ENCODE data around the gene HADHA. TPM values are rescaled to one million over a fixed set of nuclear protein-coding genes. Genes with fewer than 3 reads are reported as not detected.

Gene HADHA
- 162 and 170 TPM in 2 replicates for total RNA-seq

GRCh38 chr2:26244309-26245230 is at the start of gene HADHA, which contains the start of gene HADHB:
Gene HADHA (minus strand): TSS chr2:26244632. CDS start chr2:26244596, 36 bp downstream.
Gene HADHB (plus strand): TSS chr2:26244939. CDS start chr2:26254255, 9,316 bp downstream.

DNA sequence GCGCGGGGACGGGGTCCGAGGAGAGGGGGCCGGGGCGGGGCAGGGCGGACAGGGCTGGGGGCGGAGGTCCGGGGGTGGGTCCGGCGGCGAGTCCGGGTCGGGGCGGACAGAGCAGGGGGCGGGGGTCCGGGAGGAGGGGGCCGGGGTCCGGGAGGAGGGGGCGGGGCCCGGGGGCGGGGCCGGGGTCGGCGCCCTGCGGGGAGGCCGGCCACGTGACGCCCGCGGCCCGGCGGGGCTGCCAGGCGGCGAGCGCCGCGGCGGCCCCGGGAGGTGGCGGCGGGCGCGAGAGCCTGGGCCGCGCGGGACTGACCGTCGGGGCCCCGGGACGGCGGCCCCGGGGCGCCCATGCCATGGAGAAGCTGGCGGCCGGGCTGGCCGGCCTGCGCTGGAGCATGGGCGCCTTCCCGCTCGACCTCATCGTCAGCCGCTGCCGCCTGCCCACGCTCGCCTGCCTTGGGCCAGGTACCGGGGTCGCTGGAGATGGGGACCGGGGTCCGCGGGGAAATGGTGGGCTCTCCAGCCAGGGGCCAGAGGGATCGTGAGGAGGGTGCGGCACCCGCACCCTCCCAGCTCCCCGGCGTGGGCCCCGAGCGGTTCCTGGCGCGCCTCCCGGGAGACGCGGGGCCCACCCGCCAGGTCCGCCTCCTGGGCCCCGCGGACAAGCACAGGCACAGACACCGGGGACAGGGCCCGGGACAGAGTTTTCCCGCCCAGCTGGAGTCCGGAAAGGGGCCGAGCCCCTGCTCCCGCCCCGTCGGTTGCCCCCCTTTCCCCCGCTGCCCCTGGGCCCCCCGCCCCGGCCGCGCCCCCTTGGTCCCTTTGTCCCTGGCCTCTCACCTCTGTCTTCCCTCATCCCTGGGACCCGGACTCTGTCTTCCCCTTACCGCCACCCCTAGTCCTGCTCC is 71.3 kb downstream of the HADHA start, which contains the start of gene GAREM2:
Gene GAREM2 (plus strand): TSS at position 218 of the 905 bp plus-strand sequence. CDS start 133 bp downstream, at position 351.

Other genes with a start within 250 kb of the HADHA start
- gene RAB10, start 210.5 kb downstream of the HADHA start, total RNA-seq, result 93.4 and 112 TPM in 2 replicates
- gene GAREM2, start 71.5 kb downstream of the HADHA start, total RNA-seq, result 1.5 and 7.2 TPM in 2 replicates
- 108 and 111 TPM in 2 replicates for gene HADHB, start 307 bp upstream of the HADHA start, total RNA-seq
- gene SELENOI, start 101.5 kb upstream of the HADHA start, total RNA-seq, result 12.1 and 23.3 TPM in 2 replicates
- under 0.01 and 0.38 TPM in 2 replicates for gene ADGRF3, start 102.2 kb upstream of the HADHA start, total RNA-seq
- 0.29 and 0.33 TPM in 2 replicates for gene DRC1, start 157.3 kb upstream of the HADHA start, total RNA-seq
- 1.4 and 2.3 TPM in 2 replicates for gene OTOF, start 233.5 kb upstream of the HADHA start, total RNA-seq

All from vein endothelial cell (primary cell).